Endothelial cell of umbilical vein (primary cell): ENCODE data around the gene C10orf143. TPM values are rescaled to one million over a fixed set of nuclear protein-coding genes. Genes with fewer than 3 reads are reported as not detected.

Experiments used
- BruUV-seq: library from RNA; stranded (reverse); fragments of 400-500 nt; replicated peaks from 2 replicates; lab custom pipeline; 2021; lab: Mats Ljungman, UMichigan
- CTCF ChIA-PET: fragments of 300-600, 350-600 bp; sonication (Branson Sonifier 250); formaldehyde crosslinking; loops from one replicate; lab custom pipeline; 2021; ENCODE audit warnings: antibody characterized with exemption, inconsistent platforms; lab: Charles Lee
- POLR2A ChIA-PET: fragments of 300-600, 350-600 bp; sonication (Branson Sonifier 250); formaldehyde crosslinking; loops from one replicate; lab custom pipeline; 2021; ENCODE audit warnings: antibody characterized with exemption, inconsistent platforms; lab: Charles Lee
- DNase-seq: peaks from one replicate; pipeline ENCODE4 v3.0.0-alpha.2; 2011; ENCODE audit warnings: low read depth, low spot score
- FAIRE-seq: peaks from 2 replicates; lab custom pipeline; 2011; peaks lifted over from hg19 to GRCh38; lab: Jason Lieb, UNC
- H2AFZ ChIP-seq: 2 replicates; pipeline ENCODE4 v1.6.0; 2012; ENCODE audit warnings: low read depth, low read length, control low read depth, inconsistent platforms
- H3K27ac ChIP-seq: 2 replicates; pipeline ENCODE4 v1.5.1; 2011; ENCODE audit warnings: low read depth, mild to moderate bottlenecking, control low read depth, low read length, moderate library complexity; ENCODE audit not compliant: insufficient read depth
- H3K27me3 ChIP-seq, 2 experiments: 2 replicates each; pipeline versions ENCODE4 v1.6.0 to v1.6.1; 2011; ENCODE audit warnings: low read length in 2 of 2, mixed read lengths in 1 of 2; ENCODE audit not compliant: control insufficient read depth in 2 of 2, insufficient read depth in 2 of 2
- H3K36me3 ChIP-seq, 2 experiments: 2 replicates in 1 of 2; 3 replicates in 1 of 2; pipeline ENCODE4 v1.5.1; 2011; ENCODE audit warnings: low read length in 2 of 2, mild to moderate bottlenecking in 1 of 2, moderate library complexity in 1 of 2; ENCODE audit not compliant: control insufficient read depth in 2 of 2, insufficient read depth in 2 of 2; ENCODE audit errors: extremely low read depth in 1 of 2
- H3K4me1 ChIP-seq: 3 replicates; pipeline ENCODE4 v1.5.1; 2011; ENCODE audit warnings: mild to moderate bottlenecking, low read length; ENCODE audit not compliant: control insufficient read depth, insufficient read depth; ENCODE audit errors: extremely low read depth
- H3K4me2 ChIP-seq: 2 replicates; pipeline ENCODE4 v1.6.1; 2011; ENCODE audit warnings: low read length, control low read depth, mixed read lengths; ENCODE audit not compliant: insufficient read depth
- H3K4me3 ChIP-seq, 3 experiments: fragments of 200-600 bp in 1 of 3; sonication (generic), shearing (Covaris generic) in 1 of 3; replicated peaks in 1 of 3; 2 replicates each; pipeline ENCODE4 v1.5.1; 2011 to 2016; ENCODE audit warnings: control low read depth in 3 of 3, low read length in 3 of 3, mild to moderate bottlenecking in 2 of 3, inconsistent platforms in 1 of 3, low read depth in 1 of 3, moderate library complexity in 1 of 3; ENCODE audit not compliant: insufficient read depth in 1 of 3
- H3K79me2 ChIP-seq: 2 replicates; pipeline ENCODE4 v1.6.0; 2012; ENCODE audit warnings: low read length, inconsistent platforms; ENCODE audit not compliant: control insufficient read depth, insufficient read depth
- H3K9ac ChIP-seq: replicated peaks from 2 replicates; pipeline ENCODE3; 2011; ENCODE audit warnings: low read length, control low read depth; ENCODE audit not compliant: insufficient read depth; ENCODE audit errors: extremely low read depth
- H3K9me1 ChIP-seq: replicated peaks from 3 replicates; pipeline ENCODE4 v1.6.0; 2011; ENCODE audit warnings: mild to moderate bottlenecking, low read length; ENCODE audit not compliant: control insufficient read depth, insufficient read depth; ENCODE audit errors: extremely low read depth
- H3K9me3 ChIP-seq: replicated peaks from 2 replicates; pipeline ENCODE4 v1.5.1; 2012; ENCODE audit warnings: low read length, inconsistent platforms; ENCODE audit not compliant: control insufficient read depth, insufficient read depth
- H4K20me1 ChIP-seq: replicated peaks from 2 replicates; pipeline ENCODE3; 2011; ENCODE audit warnings: mild to moderate bottlenecking, low read length; ENCODE audit not compliant: control insufficient read depth, insufficient read depth; ENCODE audit errors: extremely low read depth
- CTCF ChIP-seq, 2 donors: IDR thresholded peaks; 1 replicate in 1 of 2; 2 replicates in 1 of 2; pipeline ENCODE4 v1.5.1; 2011; ENCODE audit warnings: low read length in 2 of 2, mild to moderate bottlenecking in 2 of 2, moderate library complexity in 2 of 2, control low read depth in 1 of 2, inconsistent platforms in 1 of 2, low read depth in 1 of 2; ENCODE audit not compliant: insufficient read depth in 1 of 2; ENCODE audit errors: extremely low read depth in 1 of 2
- EZH2 ChIP-seq: IDR thresholded peaks from 2 replicates; pipeline ENCODE4 v1.6.1; 2012; ENCODE audit warnings: borderline replicate concordance, low read depth, mild to moderate bottlenecking, moderate library complexity, low read length, inconsistent platforms; ENCODE audit not compliant: severe bottlenecking
- FOS ChIP-seq: IDR thresholded peaks from 2 replicates; pipeline ENCODE4 v1.6.1; 2011; ENCODE audit warnings: mild to moderate bottlenecking, low read length, moderate library complexity, borderline replicate concordance; ENCODE audit not compliant: insufficient read depth
- GATA2 ChIP-seq: IDR thresholded peaks from 2 replicates; pipeline ENCODE4 v1.7.0; 2011; ENCODE audit warnings: low read depth, mild to moderate bottlenecking, moderate library complexity, mixed read lengths, low read length; ENCODE audit not compliant: insufficient read length, insufficient read depth
- JUN ChIP-seq: IDR thresholded peaks from 2 replicates; pipeline ENCODE4 v1.6.1; 2011; ENCODE audit warnings: borderline replicate concordance, low read depth; ENCODE audit not compliant: insufficient read length, insufficient read depth
- MYC ChIP-seq: IDR thresholded peaks from one replicate; pipeline ENCODE4 v1.6.1; 2011; ENCODE audit warnings: mild to moderate bottlenecking, low read depth, low read length
- POLR2A ChIP-seq: IDR thresholded peaks from 2 replicates; pipeline ENCODE4 v1.6.1; 2012; ENCODE audit warnings: low read depth, mild to moderate bottlenecking, control low read depth, low read length
- POLR2AphosphoS5 ChIP-seq: IDR thresholded peaks from 2 replicates; pipeline ENCODE4 v1.6.1; 2012; ENCODE audit warnings: low read depth, mild to moderate bottlenecking, control low read depth, low read length, moderate library complexity; ENCODE audit not compliant: insufficient read depth
- dilution Hi-C: fragments of 300-500 bp; cut with MboI; formaldehyde crosslinking; loops from one replicate; pipeline ENCODE4 v1.15.0; 2019; ENCODE audit warnings: low sequenced_read_pairs; ENCODE audit not compliant: extremely low pct_ligation_motif_present
- intact Hi-C: fragments of 100-400 bp; cut with micrococcal nuclease; formaldehyde crosslinking; loops from one replicate; pipeline ENCODE4 v1.10.0; 2022
- polyA plus RNA-seq, 4 experiments: library from polyadenylated mRNA; depleted of rRNA in 3 of 4; stranded (reverse) in 3 of 4; unstranded in 1 of 4; fragments of >200 nt; gene quantifications; 2 replicates each; pipeline versions ENCODE4 v1.2.1 to v1.2.3, GENCODE V29; 2011 to 2012; ENCODE audit warnings: missing spikeins in 1 of 4
- total RNA-seq: library from RNA; stranded (reverse); gene quantifications from 2 replicates; pipeline ENCODE4 v1.2.3, GENCODE V29; 2021
- TF ChIP-seq, protein P1 (sequence below): IDR thresholded peaks from 2 replicates; pipeline ENCODE4 v1.6.1; 2011; ENCODE audit not compliant: insufficient read depth, insufficient read length

Gene C10orf143
- total and polyA plus RNA-seq, 2 donors (not counting 3 experiments of a cell fraction or from before 2014, with no cell fraction given): 0.26 to 0.44 TPM

DNA sequence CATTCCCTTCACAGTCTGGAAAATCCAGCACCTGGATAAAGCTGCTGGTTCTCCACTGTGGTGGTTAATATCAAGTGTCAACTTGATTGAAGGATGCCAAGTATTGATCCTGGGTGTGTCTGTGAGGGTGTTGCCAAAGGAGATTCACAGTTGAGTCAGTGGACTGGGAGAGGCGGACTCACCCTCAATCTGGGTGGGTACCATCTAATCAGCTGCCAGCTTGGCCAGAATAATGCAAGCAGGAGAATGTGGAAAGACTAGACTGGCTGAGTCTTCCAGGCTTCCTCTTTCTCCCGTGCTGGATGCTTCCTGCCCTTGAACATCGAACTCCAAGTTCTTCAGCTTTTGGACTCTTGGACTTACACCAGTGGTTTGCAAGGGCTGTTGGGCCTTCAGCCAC lies 48.4 kb downstream of the C10orf143 start:
- Histone ChIP-seq H3K36me3 (no peaks in the 10 kb centered on the region), H4K20me1 (no peaks in the 10 kb centered on the region), H3K9me3 (peaks cover 2% of the 10 kb centered on the region), H3K27me3 (no peaks in the 10 kb centered on the region), H2AFZ (no peak overlapping the region), H3K4me3 (no peak overlapping the region), H3K79me2 (no peaks in the 10 kb centered on the region), H3K4me1 (no peaks in the 10 kb centered on the region), H3K27ac (no peak overlapping the region), H3K9ac (no peak overlapping the region), H3K4me2 (no peak overlapping the region), H3K9me1 (no peaks in the 10 kb centered on the region)
- DNase-seq (no peak), FAIRE-seq (no peak)
- dilution Hi-C loops: no loop called here
- BruUV-seq: no TSS peak
- CTCF ChIA-PET: no interaction called here
- intact Hi-C loops: no loop called here
- no peak for TF ChIP-seq JUN
- TF ChIP-seq, protein P1, sequence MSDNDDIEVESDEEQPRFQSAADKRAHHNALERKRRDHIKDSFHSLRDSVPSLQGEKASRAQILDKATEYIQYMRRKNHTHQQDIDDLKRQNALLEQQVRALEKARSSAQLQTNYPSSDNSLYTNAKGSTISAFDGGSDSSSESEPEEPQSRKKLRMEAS: no peak
- no peak for TF ChIP-seq FOS
- no peak for TF ChIP-seq GATA2
- TF ChIP-seq MYC: no peak
- TF ChIP-seq EZH2: no peak
- no peak for TF ChIP-seq POLR2A
- TF ChIP-seq POLR2AphosphoS5: no peak
- TF ChIP-seq CTCF (IDR thresholded peaks at IDR 0.05; ENCODE audit: extremely low read depth in 1 of 2, insufficient read depth in 1 of 2, low read depth in 1 of 2, low read length in 2 of 2): no peak
- POLR2A ChIA-PET: no interaction called here
